ENCODE measurements around the gene SLC26A4.

DNA sequence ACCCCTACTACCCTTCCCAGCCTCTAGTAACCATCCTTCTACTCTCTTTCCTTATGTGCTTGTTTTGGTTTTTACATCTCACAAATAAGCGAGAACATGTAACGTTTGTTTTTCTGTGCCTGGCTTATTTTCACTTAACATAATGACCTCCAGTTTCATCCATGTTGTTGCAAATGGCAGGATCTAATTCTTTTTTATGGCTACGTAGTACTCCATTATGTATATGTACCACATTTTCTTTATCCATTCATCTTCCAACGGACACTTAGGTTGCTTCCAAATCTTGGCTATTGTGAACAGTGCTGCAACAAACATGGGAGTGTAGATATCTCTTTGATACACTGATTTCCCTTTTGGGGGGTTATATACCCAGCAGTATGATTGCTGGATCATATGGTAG, 33.6 kb upstream of the SLC26A4 start:
- TF ChIP-seq GATA2 (IDR thresholded peaks at IDR 0.05; ENCODE audit: low read depth, low read length) = no peak
- TF ChIP-seq GATA3 (IDR thresholded peaks at IDR 0.05; ENCODE audit: low read depth, low read length) = no peak

All from SH-SY5Y (cell line).